ENCODE results near the gene PYM1.

DNA sequence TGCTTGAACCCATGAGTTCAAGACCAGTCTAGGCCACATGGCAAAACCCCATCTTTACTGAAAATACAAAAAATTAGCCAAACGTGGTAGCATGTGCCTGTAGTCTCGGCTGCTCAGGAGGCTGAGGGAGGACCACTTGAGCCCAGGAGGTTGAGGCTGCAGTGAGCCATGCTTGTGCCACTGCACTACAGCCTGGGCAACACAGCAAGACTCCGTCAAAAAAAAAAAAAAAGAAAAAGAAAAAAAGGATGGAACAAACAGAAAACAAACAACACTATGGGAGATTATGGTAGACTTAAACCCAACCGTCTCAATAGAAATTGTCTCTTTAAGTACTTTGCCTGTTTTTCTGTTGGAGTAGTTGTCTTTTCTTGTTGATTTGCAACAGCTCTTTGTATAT lies 36.4 kb downstream of the PYM1 start:
- TF ChIP-seq, protein P1, sequence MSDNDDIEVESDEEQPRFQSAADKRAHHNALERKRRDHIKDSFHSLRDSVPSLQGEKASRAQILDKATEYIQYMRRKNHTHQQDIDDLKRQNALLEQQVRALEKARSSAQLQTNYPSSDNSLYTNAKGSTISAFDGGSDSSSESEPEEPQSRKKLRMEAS (IDR thresholded peaks at IDR 0.05), result no peak
- TF ChIP-seq KDM1A (IDR thresholded peaks at IDR 0.05; ENCODE audit: low read depth) (no peak), RAD21 (conservative IDR thresholded peaks at IDR 0.05 in 1 of 2, IDR thresholded peaks at IDR 0.05 in 1 of 2) (no peak), POLR2AphosphoS2 (conservative IDR thresholded peaks at IDR 0.05; ENCODE audit: low read length) (no peak), CTCF (IDR thresholded peaks at IDR 0.05) (no peak)

Measured in A549 (cell line).